Urothelium cell line (cell line): ENCODE measurements around the gene CYP4X1.
"Not testable (repeated sequence)": the region's sequence is repeated elsewhere in the genome, so short reads cannot be mapped to it uniquely, and the experiment has no call there.

Source experiments
- DNase-seq: peaks from one replicate; pipeline ENCODE4 v3.0.0; 2011; ENCODE audit warnings: low spot score, mixed read lengths
- FAIRE-seq: peaks from 2 replicates; lab custom pipeline; 2011; peaks lifted over from hg19 to GRCh38; lab: Jason Lieb, UNC

CYP4X1 gene

GRCh38 chr1:47069080-47069479, 45.6 kb downstream of the CYP4X1 start:
- not testable (repeated sequence) for FAIRE-seq

GRCh38 chr1:47069509-47069908, 46.0 kb downstream of the CYP4X1 start:
- not testable (repeated sequence) for DNase-seq, FAIRE-seq

More at GRCh38 chr1:47069080-47069479, 45.6 kb downstream of the CYP4X1 start:
- not testable (repeated sequence) for DNase-seq

- FAIRE-seq, result peak; percentile 5
- DNase-seq, result not testable (repeated sequence)
These were observed 65.9 kb downstream of the CYP4X1 start for GRCh38 chr1:47089356-47089755.

DNA sequence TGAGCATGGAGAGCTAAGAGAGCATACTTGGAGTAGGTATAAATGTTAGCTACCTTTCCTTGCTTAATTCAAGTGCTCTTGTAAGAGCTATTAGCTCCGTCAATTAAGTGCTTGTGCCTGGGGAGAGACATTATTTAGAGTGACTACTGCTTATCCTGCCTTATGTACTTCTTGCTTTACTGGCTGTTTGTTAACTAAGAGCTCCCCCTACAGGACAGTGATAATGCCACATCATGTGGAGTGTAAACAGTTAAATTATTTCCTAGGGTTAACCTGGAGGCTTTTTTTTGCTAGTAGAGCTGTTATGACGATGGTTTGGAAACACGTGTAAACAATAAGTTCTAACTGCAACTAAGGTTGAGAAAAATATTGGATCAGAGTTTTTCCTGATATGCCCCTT, 68.0 kb downstream of the CYP4X1 start:
- DNase-seq, result not testable (repeated sequence)
- FAIRE-seq, result peak; percentile 30
